Measurements from ENCODE around the gene CUX1. TPM values are rescaled to one million over a fixed set of nuclear protein-coding genes. Genes with fewer than 3 reads are reported as not detected.
A peak's percentile ranks its signal among the peaks of the same experiment; 100 is the strongest.

The CUX1 gene
- total RNA-seq (2014; rRNA removed) (39.6 and 44.5 TPM in 2 replicates), Bru-seq, nascent RNA (percentile 83 among the genes with signal in this experiment), BruChase-seq, experiment 1, labeled RNA remaining after a 6-hour chase (percentile 80 among the genes with signal in this experiment), BruChase-seq, experiment 2, labeled RNA remaining after a 2-hour chase (percentile 78 among the genes with signal in this experiment)
- long read RNA-seq, transcript CUX1-206 (23 exons, 3,026 nt) = minor isoform, 14 of 193 reads
- long read RNA-seq, transcript CUX1-202 (23 exons, 2,931 nt) = major isoform, 27 of 193 reads
- long read RNA-seq, partial matches to known transcripts = 73 of 193 reads
- long read RNA-seq, other reads (novel, unspliced or antisense) = 74 of 193 reads

- H2AFZ ChIP-seq (ENCODE audit: low read length) = no peak within 1 kb of the TSS
- ChIA-PET CTCF (interaction anchor here (0.7 to 1.0 kb wide), 2 partner anchors 39 to 173 kb away, joined by 4 read pairs; no protein-coding TSS in a partner anchor), POLR2A (ENCODE audit: unreplicated experiment) (interaction anchor here (0.6 to 0.7 kb wide), 2 partner anchors 109 to 145 kb away, joined by 3 to 5 read pairs; no protein-coding TSS in a partner anchor)
- intact Hi-C loops (cut with micrococcal nuclease) = loop anchor here (2.0 kb wide), 1 partner anchor 125 kb away; no protein-coding TSS in a partner anchor
- no peaks in the 10 kb centered on the region for H3K9me3 ChIP-seq (ENCODE audit: low read length)
- DNase-seq = peak; percentile 22
- H3K27ac ChIP-seq (ENCODE audit: low read length) = peak within 1 kb of the TSS; percentile 48
- no peaks in the 10 kb centered on the region for H3F3A ChIP-seq (ENCODE audit: low read length, unreplicated experiment)
- H4K20me1 ChIP-seq (ENCODE audit: low read length) = peaks cover 13% of the 10 kb centered on the region
- peaks cover 64% of the 10 kb centered on the region for H3K79me2 ChIP-seq (ENCODE audit: low read length)
- H3K4me1 ChIP-seq (ENCODE audit: insufficient read depth, low read length) = peaks cover 28% of the 10 kb centered on the region
- H3K36me3 ChIP-seq (ENCODE audit: low read depth, low read length) = 0 out of 2 replicates have a peak, but pooled peaks cover 6% of the 10 kb centered on the region
- H3K27me3 ChIP-seq (ENCODE audit: low read length) = no peaks in the 10 kb centered on the region
- BruUV-seq (replicated peaks) = TSS peak; percentile 47
- ATAC-seq = peak; percentile 10
- TF ChIP-seq EZH2phosphoT487 (IDR thresholded peaks at IDR 0.05; ENCODE audit: borderline replicate concordance, low read length) (no peak), EZH2 (IDR thresholded peaks at IDR 0.05; ENCODE audit: low read length, unreplicated experiment) (no peak)
- TF ChIP-seq, protein P1, sequence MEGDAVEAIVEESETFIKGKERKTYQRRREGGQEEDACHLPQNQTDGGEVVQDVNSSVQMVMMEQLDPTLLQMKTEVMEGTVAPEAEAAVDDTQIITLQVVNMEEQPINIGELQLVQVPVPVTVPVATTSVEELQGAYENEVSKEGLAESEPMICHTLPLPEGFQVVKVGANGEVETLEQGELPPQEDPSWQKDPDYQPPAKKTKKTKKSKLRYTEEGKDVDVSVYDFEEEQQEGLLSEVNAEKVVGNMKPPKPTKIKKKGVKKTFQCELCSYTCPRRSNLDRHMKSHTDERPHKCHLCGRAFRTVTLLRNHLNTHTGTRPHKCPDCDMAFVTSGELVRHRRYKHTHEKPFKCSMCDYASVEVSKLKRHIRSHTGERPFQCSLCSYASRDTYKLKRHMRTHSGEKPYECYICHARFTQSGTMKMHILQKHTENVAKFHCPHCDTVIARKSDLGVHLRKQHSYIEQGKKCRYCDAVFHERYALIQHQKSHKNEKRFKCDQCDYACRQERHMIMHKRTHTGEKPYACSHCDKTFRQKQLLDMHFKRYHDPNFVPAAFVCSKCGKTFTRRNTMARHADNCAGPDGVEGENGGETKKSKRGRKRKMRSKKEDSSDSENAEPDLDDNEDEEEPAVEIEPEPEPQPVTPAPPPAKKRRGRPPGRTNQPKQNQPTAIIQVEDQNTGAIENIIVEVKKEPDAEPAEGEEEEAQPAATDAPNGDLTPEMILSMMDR (conservative IDR thresholded peaks at IDR 0.05; ENCODE audit: low read depth, low read length) = no peak
- H3K4me2 ChIP-seq (ENCODE audit: low read length) = peak within 1 kb of the TSS; percentile 98
- H3K9me2 ChIP-seq (replicated peaks; ENCODE audit: low read length) = no peaks in the 10 kb centered on the region
- H3K9ac ChIP-seq (ENCODE audit: low read length) = peak within 1 kb of the TSS; percentile 92
- H3K4me3 ChIP-seq (ENCODE audit: low read length) = peak within 1 kb of the TSS; percentile 85
Measured at GRCh38 chr7:101817471-101818286, at the start of gene CUX1. TSS of gene CUX1 (plus strand) at chr7:101817626. CDS start at chr7:101817640, 14 bp downstream.

GRCh38 chr7:101768280-101768679 is 49.1 kb upstream of the CUX1 start:
- Histone ChIP-seq H2AFZ (ENCODE audit: low read length) (no peak overlapping the region), H3K4me1 (ENCODE audit: insufficient read depth, low read length) (no peaks in the 10 kb centered on the region), H3K27ac (ENCODE audit: low read length) (no peak overlapping the region), H3K9ac (ENCODE audit: low read length) (no peak overlapping the region), H3K4me2 (ENCODE audit: low read length) (no peak overlapping the region), H3K9me2 (replicated peaks; ENCODE audit: low read length) (no peaks in the 10 kb centered on the region), H3F3A (ENCODE audit: low read length, unreplicated experiment) (no peaks in the 10 kb centered on the region), H3K4me3 (ENCODE audit: low read length) (no peak overlapping the region), H3K36me3 (ENCODE audit: low read depth, low read length) (no peaks in the 10 kb centered on the region), H3K27me3 (ENCODE audit: low read length) (no peaks in the 10 kb centered on the region), H3K79me2 (ENCODE audit: low read length) (no peaks in the 10 kb centered on the region), H3K9me3 (ENCODE audit: low read length) (no peaks in the 10 kb centered on the region), H4K20me1 (ENCODE audit: low read length) (no peaks in the 10 kb centered on the region)
- DNase-seq (no peak), ATAC-seq (no peak)
- TF ChIP-seq, protein P1 (conservative IDR thresholded peaks at IDR 0.05; ENCODE audit: low read depth, low read length) = no peak
- no peak for TF ChIP-seq EZH2 (IDR thresholded peaks at IDR 0.05; ENCODE audit: low read length, unreplicated experiment)
- no peak for TF ChIP-seq EZH2phosphoT487 (IDR thresholded peaks at IDR 0.05; ENCODE audit: borderline replicate concordance, low read length)
- intact Hi-C loops (cut with micrococcal nuclease) = no loop called here
- POLR2A ChIA-PET (ENCODE audit: unreplicated experiment) = no interaction called here
- no TSS peak for BruUV-seq (replicated peaks)
- CTCF ChIA-PET = no interaction called here
